BE2C (cell line): Measurements from ENCODE around the gene NRG2.

Experiments
- DNase-seq: peaks from one replicate; pipeline ENCODE4 v3.0.0-alpha.2; 2020
- H3K27me3 ChIP-seq: fragments of 250-450 bp; sonication (Bioruptor Pico); 2 replicates; pipeline ENCODE4 v1.5.1; 2020; ENCODE audit warnings: mild to moderate bottlenecking
- H3K36me3 ChIP-seq: fragments of 250-450 bp; sonication (Bioruptor Pico); 2 replicates; pipeline ENCODE4 v1.5.1; 2020; ENCODE audit warnings: mild to moderate bottlenecking
- H3K4me1 ChIP-seq: fragments of 250-450 bp; sonication (Bioruptor Pico); 2 replicates; pipeline ENCODE4 v1.5.1; 2020
- H3K4me3 ChIP-seq: 2 replicates; pipeline ENCODE4 v1.5.1; 2011; ENCODE audit warnings: low read depth, low read length
- H3K9me3 ChIP-seq: fragments of 250-450 bp; sonication (Bioruptor Pico); 2 replicates; pipeline ENCODE4 v1.5.1; 2020
- TF ChIP-seq, protein P1 (sequence below): IDR thresholded peaks from 2 replicates; pipeline ENCODE4 v1.5.1; 2012; ENCODE audit warnings: mild to moderate bottlenecking, low read depth, low read length

Gene NRG2

DNA sequence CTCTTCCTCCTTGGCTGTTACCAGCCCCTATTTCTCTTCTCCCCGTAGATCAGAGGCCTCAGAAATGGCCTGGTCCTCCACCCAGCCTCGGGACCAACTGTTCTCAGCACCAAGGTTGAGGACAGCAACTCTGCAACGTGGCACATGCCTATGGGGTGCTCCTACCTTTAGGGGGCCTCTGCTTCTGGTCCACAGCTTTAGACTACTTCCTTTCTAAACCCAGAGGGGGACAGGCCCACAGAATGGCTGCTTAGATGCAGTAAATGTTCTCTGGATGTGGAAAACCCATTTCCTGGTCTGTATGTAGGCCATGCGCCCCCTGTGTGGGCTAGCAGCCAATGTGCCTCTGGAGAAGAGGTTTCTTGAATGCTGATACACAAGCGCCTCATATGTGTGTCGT is 68.4 kb downstream of the NRG2 start:
- no peak for DNase-seq
- TF ChIP-seq, protein P1, sequence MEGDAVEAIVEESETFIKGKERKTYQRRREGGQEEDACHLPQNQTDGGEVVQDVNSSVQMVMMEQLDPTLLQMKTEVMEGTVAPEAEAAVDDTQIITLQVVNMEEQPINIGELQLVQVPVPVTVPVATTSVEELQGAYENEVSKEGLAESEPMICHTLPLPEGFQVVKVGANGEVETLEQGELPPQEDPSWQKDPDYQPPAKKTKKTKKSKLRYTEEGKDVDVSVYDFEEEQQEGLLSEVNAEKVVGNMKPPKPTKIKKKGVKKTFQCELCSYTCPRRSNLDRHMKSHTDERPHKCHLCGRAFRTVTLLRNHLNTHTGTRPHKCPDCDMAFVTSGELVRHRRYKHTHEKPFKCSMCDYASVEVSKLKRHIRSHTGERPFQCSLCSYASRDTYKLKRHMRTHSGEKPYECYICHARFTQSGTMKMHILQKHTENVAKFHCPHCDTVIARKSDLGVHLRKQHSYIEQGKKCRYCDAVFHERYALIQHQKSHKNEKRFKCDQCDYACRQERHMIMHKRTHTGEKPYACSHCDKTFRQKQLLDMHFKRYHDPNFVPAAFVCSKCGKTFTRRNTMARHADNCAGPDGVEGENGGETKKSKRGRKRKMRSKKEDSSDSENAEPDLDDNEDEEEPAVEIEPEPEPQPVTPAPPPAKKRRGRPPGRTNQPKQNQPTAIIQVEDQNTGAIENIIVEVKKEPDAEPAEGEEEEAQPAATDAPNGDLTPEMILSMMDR: no peak
- Histone ChIP-seq H3K4me1 (peaks cover 25% of the 10 kb centered on the region), H3K9me3 (no peaks in the 10 kb centered on the region), H3K27me3 (no peaks in the 10 kb centered on the region), H3K36me3 (no peaks in the 10 kb centered on the region), H3K4me3 (no peak overlapping the region)

DNA sequence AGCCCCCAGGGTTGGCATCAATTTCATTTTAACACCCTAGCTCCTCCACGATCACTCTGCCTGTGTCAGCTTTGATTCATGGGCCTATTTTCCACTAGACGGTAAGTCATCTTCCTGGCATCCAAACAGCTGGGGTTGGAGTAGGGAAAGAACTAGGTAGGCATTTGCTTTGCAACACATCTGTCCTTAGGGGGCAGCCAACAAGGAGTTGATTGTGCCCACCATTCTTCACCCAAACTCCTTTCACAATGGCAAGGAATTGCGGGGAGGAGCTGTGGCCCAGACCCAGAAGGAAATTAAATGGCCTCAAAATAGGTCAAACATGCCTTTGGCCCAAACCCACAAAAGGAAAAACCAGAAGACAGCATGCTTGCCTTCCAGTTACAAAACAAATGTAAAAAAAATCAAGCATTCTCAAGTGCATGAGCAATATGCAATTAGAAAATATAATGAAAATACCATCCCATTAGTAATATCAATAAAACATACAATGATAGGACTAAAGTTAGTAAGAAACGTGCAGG is 71.8 kb downstream of the NRG2 start:
- no peak for DNase-seq
- TF ChIP-seq, protein P1: no peak
- no peaks in the 10 kb centered on the region for H3K36me3 ChIP-seq
- H3K4me3 ChIP-seq: no peak overlapping the region
- H3K27me3 ChIP-seq: no peaks in the 10 kb centered on the region
- no peaks in the 10 kb centered on the region for H3K9me3 ChIP-seq
- peaks cover 20% of the 10 kb centered on the region for H3K4me1 ChIP-seq

DNA sequence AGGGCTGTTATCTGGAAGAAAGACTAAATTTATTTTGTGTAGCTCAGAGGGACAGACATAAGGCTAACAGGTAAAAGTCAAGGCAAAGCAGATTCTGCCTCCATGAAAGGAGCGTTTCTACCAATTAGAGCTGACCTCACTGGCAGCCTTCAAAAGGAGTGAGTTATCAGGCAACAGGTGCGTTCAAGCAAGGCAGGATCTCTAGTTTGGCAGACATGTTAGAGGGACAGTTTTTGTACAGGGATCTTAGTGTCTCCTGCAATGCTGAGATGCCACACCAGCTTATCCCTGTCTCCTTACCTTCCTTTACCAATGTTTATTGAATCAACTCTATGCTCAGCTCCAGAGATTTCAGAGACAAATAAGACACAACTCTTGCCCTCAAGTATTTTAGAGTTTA is 73.8 kb downstream of the NRG2 start:
- TF ChIP-seq, protein P1: no peak
- peaks cover 2% of the 10 kb centered on the region; the same call in 1 of the 2 replicates for H3K4me1 ChIP-seq
- no peaks in the 10 kb centered on the region for H3K36me3 ChIP-seq
- H3K27me3 ChIP-seq: no peaks in the 10 kb centered on the region
- no peak overlapping the region for H3K4me3 ChIP-seq
- DNase-seq: no peak
- no peaks in the 10 kb centered on the region for H3K9me3 ChIP-seq

DNA sequence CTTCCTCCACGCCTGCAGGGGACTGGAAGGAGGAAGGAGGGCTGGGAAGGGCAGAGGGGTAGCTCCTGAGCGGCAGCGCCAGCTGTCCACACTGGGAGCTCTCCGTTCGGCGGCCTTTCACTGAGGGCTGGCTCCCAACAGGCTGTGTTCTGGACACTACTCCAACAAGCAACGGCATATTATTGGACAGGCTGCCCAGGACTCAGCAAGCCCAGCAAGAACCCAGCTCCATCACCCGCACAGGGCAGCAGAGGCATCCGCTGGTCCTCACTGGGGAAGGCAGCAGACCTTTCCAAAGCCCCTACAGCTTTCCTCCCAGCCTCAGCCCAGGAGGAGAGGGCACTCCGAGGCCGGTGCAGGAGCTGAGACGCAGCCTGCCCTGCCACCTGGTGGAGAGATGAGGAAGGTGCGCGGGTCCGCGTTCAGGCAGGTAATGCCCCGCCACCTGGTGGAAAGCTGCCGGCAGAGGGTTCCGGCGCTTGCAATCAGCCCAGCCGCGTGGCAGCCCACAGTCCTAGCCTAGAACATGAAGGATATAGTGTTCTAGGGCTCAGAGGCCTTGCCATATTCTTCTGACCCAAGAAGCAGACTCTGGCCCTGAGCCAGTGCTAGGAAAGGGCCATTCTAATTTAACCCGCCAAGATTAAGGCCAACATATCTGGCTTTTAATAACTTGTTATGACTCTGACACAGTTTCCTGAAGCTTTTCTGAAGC is 74.4 kb downstream of the NRG2 start:
- Histone ChIP-seq H3K27me3 (no peaks in the 10 kb centered on the region), H3K9me3 (no peaks in the 10 kb centered on the region), H3K4me1 (no peaks in the 10 kb centered on the region; the same call in 1 of the 2 replicates), H3K36me3 (no peaks in the 10 kb centered on the region), H3K4me3 (no peak overlapping the region)
- peak; percentile 93 for DNase-seq
- TF ChIP-seq, protein P1: peak; percentile 100

DNA sequence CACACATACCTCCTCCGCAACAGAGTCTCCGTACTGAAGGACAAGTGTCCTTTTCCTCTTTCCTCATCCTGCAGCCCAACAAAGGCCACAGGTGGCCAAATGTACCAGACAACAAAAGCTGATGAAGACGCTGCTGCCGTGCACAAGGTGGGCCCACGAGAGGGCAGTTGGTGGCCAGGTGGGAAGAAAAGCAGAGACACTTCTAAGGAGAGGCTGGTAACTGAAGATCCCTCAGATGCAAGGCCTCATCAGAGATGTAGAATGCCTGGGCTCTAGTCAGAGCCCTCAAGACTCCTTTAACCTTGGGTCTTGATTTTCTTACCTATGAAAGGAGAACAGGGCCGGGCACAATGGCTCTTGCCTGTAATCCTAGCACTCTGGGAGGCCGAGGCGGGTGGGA is 75.7 kb downstream of the NRG2 start:
- H3K27me3 ChIP-seq: no peaks in the 10 kb centered on the region
- DNase-seq: no peak
- peaks cover 2% of the 10 kb centered on the region for H3K4me1 ChIP-seq
- H3K9me3 ChIP-seq: no peaks in the 10 kb centered on the region
- TF ChIP-seq, protein P1: no peak
- no peaks in the 10 kb centered on the region for H3K36me3 ChIP-seq
- H3K4me3 ChIP-seq: no peak overlapping the region

DNA sequence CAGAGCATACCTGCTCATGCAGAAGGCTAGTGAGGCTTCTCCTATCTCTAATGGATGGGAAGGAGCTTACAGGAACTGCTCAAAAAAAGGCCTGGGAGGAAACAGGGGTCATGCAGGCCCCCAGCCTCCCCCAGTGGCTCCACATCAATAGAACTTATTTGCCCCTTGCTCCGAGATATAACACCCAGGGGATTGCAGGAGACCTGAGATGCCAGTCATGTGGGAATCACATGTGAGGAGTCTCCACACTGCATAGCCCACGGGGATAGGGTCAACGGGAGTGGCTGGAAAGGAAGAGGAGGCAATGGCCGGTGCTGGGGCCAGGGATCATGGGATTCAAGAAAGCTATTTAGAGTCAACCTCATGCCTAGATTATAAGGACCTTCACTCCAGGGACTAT is 76.2 kb downstream of the NRG2 start:
- TF ChIP-seq, protein P1: no peak
- DNase-seq: no peak
- Histone ChIP-seq H3K9me3 (no peaks in the 10 kb centered on the region), H3K36me3 (no peaks in the 10 kb centered on the region), H3K4me1 (peaks cover 2% of the 10 kb centered on the region), H3K4me3 (no peak overlapping the region), H3K27me3 (no peaks in the 10 kb centered on the region)
